HepG2 (cell line): Measurements from ENCODE around the gene FHIT. TPM values are rescaled to one million over a fixed set of nuclear protein-coding genes. Genes with fewer than 3 reads are reported as not detected.

Source experiments
- ARNTL ChIP-seq: sonication (generic); formaldehyde crosslinking; IDR thresholded peaks from 2 replicates; pipeline ENCODE4 v1.4.0; 2020; ENCODE audit warnings: mild to moderate bottlenecking, missing genetic modification reagents
- DR1 ChIP-seq: sonication (generic); formaldehyde crosslinking; IDR thresholded peaks from 2 replicates; pipeline ENCODE4 v1.8.0; 2021; ENCODE audit warnings: mild to moderate bottlenecking, missing genetic modification reagents, inconsistent platforms
- KDM2A ChIP-seq: sonication (generic); formaldehyde crosslinking; IDR thresholded peaks from 2 replicates; pipeline ENCODE4 v1.4.0; 2020; ENCODE audit warnings: low read depth, missing genetic modification reagents, borderline replicate concordance
- MAF1 ChIP-seq: sonication (generic); formaldehyde crosslinking; IDR thresholded peaks from 2 replicates; pipeline ENCODE4 v1.5.0; 2020; ENCODE audit warnings: missing genetic modification reagents, borderline replicate concordance
- MZF1 ChIP-seq: sonication (generic); formaldehyde crosslinking; IDR thresholded peaks from 2 replicates; pipeline ENCODE4 v1.8.1; 2023; ENCODE audit warnings: mild to moderate bottlenecking, missing genetic modification reagents, borderline replicate concordance
- PAWR ChIP-seq: sonication (generic); formaldehyde crosslinking; IDR thresholded peaks from 2 replicates; pipeline ENCODE4 v1.4.0; 2020; ENCODE audit warnings: missing genetic modification reagents, mild to moderate bottlenecking, borderline replicate concordance
- PAXIP1 ChIP-seq: sonication (generic); formaldehyde crosslinking; conservative IDR thresholded peaks from 2 replicates; pipeline ENCODE4 v1.4.0; 2020; ENCODE audit warnings: mild to moderate bottlenecking, missing genetic modification reagents, moderate library complexity
- SRY ChIP-seq: sonication (generic); formaldehyde crosslinking; IDR thresholded peaks from 2 replicates; pipeline ENCODE4 v1.8.0; 2022; ENCODE audit warnings: mild to moderate bottlenecking, missing genetic modification reagents
- THAP7 ChIP-seq: sonication (generic); formaldehyde crosslinking; IDR thresholded peaks from 2 replicates; pipeline ENCODE4 v1.8.1; 2023; ENCODE audit warnings: mild to moderate bottlenecking, missing genetic modification reagents
- ZNF543 ChIP-seq: sonication (generic); formaldehyde crosslinking; IDR thresholded peaks from 2 replicates; pipeline ENCODE4 v1.4.0; 2020; ENCODE audit warnings: mild to moderate bottlenecking, missing genetic modification reagents
- ZNF550 ChIP-seq: sonication (generic); formaldehyde crosslinking; IDR thresholded peaks from 2 replicates; pipeline ENCODE4 v1.4.0; 2020; ENCODE audit warnings: mild to moderate bottlenecking, missing genetic modification reagents, borderline replicate concordance
- ZNF710 ChIP-seq: sonication (generic); formaldehyde crosslinking; IDR thresholded peaks from 2 replicates; pipeline ENCODE4 v1.5.0; 2020; ENCODE audit warnings: mild to moderate bottlenecking, missing genetic modification reagents, borderline replicate concordance
- polyA plus RNA-seq, 8 experiments: library from polyadenylated mRNA; depleted of rRNA in 3 of 8; stranded (reverse) in 7 of 8; unstranded in 1 of 8; fragments of >200 nt; fragmentation: Illumina TruSeq in 4 of 8; extraction: Trizol in 4 of 8; gene quantifications; 2 replicates each; pipeline versions ENCODE4 v1.2.1 to v1.2.3, GENCODE V29; 2011 to 2016; ENCODE audit warnings: low read depth in 4 of 8, missing spikeins in 1 of 8, mixed read lengths in 1 of 8; ENCODE audit not compliant: insufficient read depth in 1 of 8
- total RNA-seq, 5 experiments: library from RNA; depleted of rRNA; stranded (reverse); fragments of >200 nt; fragmentation: Illumina TruSeq; extraction: Trizol; gene quantifications; 2 replicates each; pipeline ENCODE4 v1.2.3, GENCODE V29; 2016; ENCODE audit warnings: low read depth in 1 of 5
- TF ChIP-seq, protein P1 (sequence below): sonication (generic); formaldehyde crosslinking; IDR thresholded peaks from 2 replicates; pipeline ENCODE4 v1.4.0; 2020; ENCODE audit warnings: mild to moderate bottlenecking, missing genetic modification reagents, borderline replicate concordance
- TF ChIP-seq, protein P2 (sequence below): sonication (generic); formaldehyde crosslinking; IDR thresholded peaks from 2 replicates; pipeline ENCODE4 v1.9.0; 2022; ENCODE audit warnings: low read depth, missing genetic modification reagents

The FHIT gene
- total and polyA plus RNA-seq, 2 of the 13 experiments (the other 11 are each of a cell fraction or from before 2014, with no cell fraction given), result 4.0 to 4.6 TPM

- TF ChIP-seq PAXIP1 (CRISPR knock-in tag) (no peak; the same call in 1 of the 2 replicates), KDM2A (CRISPR knock-in tag) (no peak), ZNF710 (CRISPR knock-in tag) (no peak), MAF1 (CRISPR knock-in tag) (no peak), MZF1 (CRISPR knock-in tag) (no peak), DR1 (CRISPR knock-in tag) (no peak), ARNTL (no peak), ZNF550 (CRISPR knock-in tag) (no peak), ZNF543 (CRISPR knock-in tag) (no peak), PAWR (CRISPR knock-in tag) (no peak), SRY (CRISPR knock-in tag) (no peak), THAP7 (no peak)
- TF ChIP-seq, protein P1, sequence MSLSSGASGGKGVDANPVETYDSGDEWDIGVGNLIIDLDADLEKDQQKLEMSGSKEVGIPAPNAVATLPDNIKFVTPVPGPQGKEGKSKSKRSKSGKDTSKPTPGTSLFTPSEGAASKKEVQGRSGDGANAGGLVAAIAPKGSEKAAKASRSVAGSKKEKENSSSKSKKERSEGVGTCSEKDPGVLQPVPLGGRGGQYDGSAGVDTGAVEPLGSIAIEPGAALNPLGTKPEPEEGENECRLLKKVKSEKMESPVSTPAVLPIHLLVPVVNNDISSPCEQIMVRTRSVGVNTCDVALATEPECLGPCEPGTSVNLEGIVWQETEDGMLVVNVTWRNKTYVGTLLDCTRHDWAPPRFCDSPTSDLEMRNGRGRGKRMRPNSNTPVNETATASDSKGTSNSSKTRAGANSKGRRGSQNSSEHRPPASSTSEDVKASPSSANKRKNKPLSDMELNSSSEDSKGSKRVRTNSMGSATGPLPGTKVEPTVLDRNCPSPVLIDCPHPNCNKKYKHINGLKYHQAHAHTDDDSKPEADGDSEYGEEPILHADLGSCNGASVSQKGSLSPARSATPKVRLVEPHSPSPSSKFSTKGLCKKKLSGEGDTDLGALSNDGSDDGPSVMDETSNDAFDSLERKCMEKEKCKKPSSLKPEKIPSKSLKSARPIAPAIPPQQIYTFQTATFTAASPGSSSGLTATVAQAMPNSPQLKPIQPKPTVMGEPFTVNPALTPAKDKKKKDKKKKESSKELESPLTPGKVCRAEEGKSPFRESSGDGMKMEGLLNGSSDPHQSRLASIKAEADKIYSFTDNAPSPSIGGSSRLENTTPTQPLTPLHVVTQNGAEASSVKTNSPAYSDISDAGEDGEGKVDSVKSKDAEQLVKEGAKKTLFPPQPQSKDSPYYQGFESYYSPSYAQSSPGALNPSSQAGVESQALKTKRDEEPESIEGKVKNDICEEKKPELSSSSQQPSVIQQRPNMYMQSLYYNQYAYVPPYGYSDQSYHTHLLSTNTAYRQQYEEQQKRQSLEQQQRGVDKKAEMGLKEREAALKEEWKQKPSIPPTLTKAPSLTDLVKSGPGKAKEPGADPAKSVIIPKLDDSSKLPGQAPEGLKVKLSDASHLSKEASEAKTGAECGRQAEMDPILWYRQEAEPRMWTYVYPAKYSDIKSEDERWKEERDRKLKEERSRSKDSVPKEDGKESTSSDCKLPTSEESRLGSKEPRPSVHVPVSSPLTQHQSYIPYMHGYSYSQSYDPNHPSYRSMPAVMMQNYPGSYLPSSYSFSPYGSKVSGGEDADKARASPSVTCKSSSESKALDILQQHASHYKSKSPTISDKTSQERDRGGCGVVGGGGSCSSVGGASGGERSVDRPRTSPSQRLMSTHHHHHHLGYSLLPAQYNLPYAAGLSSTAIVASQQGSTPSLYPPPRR (CRISPR knock-in tag), result no peak
- TF ChIP-seq, protein P2, sequence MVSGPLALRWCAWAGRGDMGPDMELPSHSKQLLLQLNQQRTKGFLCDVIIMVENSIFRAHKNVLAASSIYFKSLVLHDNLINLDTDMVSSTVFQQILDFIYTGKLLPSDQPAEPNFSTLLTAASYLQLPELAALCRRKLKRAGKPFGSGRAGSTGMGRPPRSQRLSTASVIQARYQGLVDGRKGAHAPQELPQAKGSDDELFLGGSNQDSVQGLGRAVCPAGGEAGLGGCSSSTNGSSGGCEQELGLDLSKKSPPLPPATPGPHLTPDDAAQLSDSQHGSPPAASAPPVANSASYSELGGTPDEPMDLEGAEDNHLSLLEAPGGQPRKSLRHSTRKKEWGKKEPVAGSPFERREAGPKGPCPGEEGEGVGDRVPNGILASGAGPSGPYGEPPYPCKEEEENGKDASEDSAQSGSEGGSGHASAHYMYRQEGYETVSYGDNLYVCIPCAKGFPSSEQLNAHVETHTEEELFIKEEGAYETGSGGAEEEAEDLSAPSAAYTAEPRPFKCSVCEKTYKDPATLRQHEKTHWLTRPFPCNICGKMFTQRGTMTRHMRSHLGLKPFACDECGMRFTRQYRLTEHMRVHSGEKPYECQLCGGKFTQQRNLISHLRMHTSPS (CRISPR knock-in tag), result no peak
These were observed 190.0 kb downstream of the FHIT start (continued) for GRCh38 chr3:61061092-61061723.
